CD4-positive, alpha-beta T cell (primary cell): ENCODE data around the gene SPATA31D3. TPM values are rescaled to one million over a fixed set of nuclear protein-coding genes. Genes with fewer than 3 reads are reported as not detected.

Source experiments
- ATAC-seq: fragments of 200-7000 bp; cut with Tn5 transposase; one replicate; pipeline ENCODE4 v1.10.0; 2022; ENCODE audit warnings: mild to moderate bottlenecking; ENCODE audit not compliant: poor library complexity
- CTCF ChIA-PET: fragments of 350-600 bp; sonication (Branson Sonifier 250); formaldehyde crosslinking; loops from one replicate; lab custom pipeline; 2021; ENCODE audit warnings: antibody characterized with exemption, inconsistent platforms; lab: Charles Lee
- POLR2A ChIA-PET: fragments of 350-600 bp; sonication (Branson Sonifier 250); formaldehyde crosslinking; loops from one replicate; lab custom pipeline; 2021; ENCODE audit warnings: antibody characterized with exemption, inconsistent platforms; lab: Charles Lee
- DNase-seq, 14 experiments: peaks; one replicate each; pipeline ENCODE4 v3.0.0-alpha.2; 2013 to 2020; ENCODE audit warnings: mixed read lengths in 2 of 14
- H3K27ac ChIP-seq, 2 donors: one replicate each; pipeline versions ENCODE4 v1.5.1 to v1.7.0; 2013; ENCODE audit warnings: low read length in 2 of 2, low read depth in 1 of 2, mild to moderate bottlenecking in 1 of 2
- H3K27me3 ChIP-seq, 2 experiments: 1 replicate in 1 of 2; 2 replicates in 1 of 2; pipeline versions ENCODE4 v1.6.1 to v1.7.0; 2013; ENCODE audit warnings: low read length in 2 of 2, control low read depth in 1 of 2, mild to moderate bottlenecking in 1 of 2, moderate library complexity in 1 of 2; ENCODE audit not compliant: insufficient read depth in 2 of 2, control insufficient read depth in 1 of 2
- H3K36me3 ChIP-seq: one replicate; pipeline ENCODE4 v1.6.1; 2013; ENCODE audit warnings: low read length, control low read depth; ENCODE audit not compliant: insufficient read depth
- H3K4me1 ChIP-seq: one replicate; pipeline ENCODE4 v1.6.1; 2013; ENCODE audit warnings: low read length, control low read depth; ENCODE audit not compliant: insufficient read depth
- H3K4me3 ChIP-seq: one replicate; pipeline ENCODE4 v1.5.1; 2013; ENCODE audit warnings: mild to moderate bottlenecking, low read length, moderate library complexity
- H3K9me3 ChIP-seq, 2 experiments: 1 replicate in 1 of 2; 2 replicates in 1 of 2; pipeline versions ENCODE4 v1.6.1 to v1.7.0; 2013; ENCODE audit warnings: low read length in 2 of 2, mild to moderate bottlenecking in 2 of 2, control low read depth in 1 of 2, moderate library complexity in 1 of 2; ENCODE audit not compliant: control insufficient read depth in 1 of 2, insufficient read depth in 1 of 2
- H3K27ac Mint-ChIP-seq: one replicate; pipeline ENCODE4 v1.8.0; 2020; ENCODE audit warnings: mixed read lengths
- H3K27me3 Mint-ChIP-seq: one replicate; pipeline ENCODE4 v1.8.0; 2021; ENCODE audit warnings: mixed read lengths
- H3K36me3 Mint-ChIP-seq: one replicate; pipeline ENCODE4 v1.8.0; 2021; ENCODE audit warnings: low read depth, mixed read lengths
- H3K4me1 Mint-ChIP-seq: one replicate; pipeline ENCODE4 v1.8.0; 2021; ENCODE audit warnings: low read depth, mixed read lengths
- H3K4me3 Mint-ChIP-seq: one replicate; pipeline ENCODE4 v1.8.0; 2020; ENCODE audit warnings: mild to moderate bottlenecking, mixed read lengths
- H3K9me3 Mint-ChIP-seq: one replicate; pipeline ENCODE4 v1.8.0; 2020; ENCODE audit warnings: mixed read lengths
- CTCF ChIP-seq: fragments of 200-600 bp; IDR thresholded peaks from one replicate; pipeline ENCODE4 v1.8.0; 2022; ENCODE audit warnings: antibody characterized with exemption, mild to moderate bottlenecking
- intact Hi-C, 2 experiments: fragments of 100-400 bp; cut with DNase I in 1 of 2; cut with micrococcal nuclease in 1 of 2; formaldehyde crosslinking; loops; one replicate each; pipeline versions ENCODE4 v1.15.1 to v1.9.0; 2023 to 2025; cut with DNase I, micrococcal nuclease
- total RNA-seq, 174 experiments: library from RNA in 2 of 174; stranded (reverse) in 2 of 174; gene quantifications; one replicate each; pipeline ENCODE4 v1.2.3 and lab custom pipeline; 2021 to 2026

SPATA31D3 gene
- total RNA-seq, 2 experiments from 2014 or later, result not detected

GRCh38 chr9:81976351-81976750 is 33.1 kb downstream of the SPATA31D3 start:
- no peak overlapping the region for H3K27ac Mint-ChIP-seq

GRCh38 chr9:81979196-81979595 is 35.9 kb downstream of the SPATA31D3 start:
- H3K9me3 ChIP-seq, result peaks cover 0 to 16% of the 10 kb centered on the region in 2 experiments
- no peak for ATAC-seq

More at GRCh38 chr9:81976351-81976750, 33.1 kb downstream of the SPATA31D3 start:
- no peak for DNase-seq
- no peaks in the 10 kb centered on the region for H3K36me3 Mint-ChIP-seq
- Histone ChIP-seq H3K27me3 (no peaks in the 10 kb centered on the region), H3K4me1 (no peaks in the 10 kb centered on the region), H3K27ac (no peak overlapping the region), H3K4me3 (no peak overlapping the region), H3K36me3 (no peaks in the 10 kb centered on the region), H3K9me3 (peaks cover 0 to 20% of the 10 kb centered on the region in 2 experiments)
- no peaks in the 10 kb centered on the region for H3K4me1 Mint-ChIP-seq
- TF ChIP-seq CTCF, result no peak
- ChIA-PET POLR2A (no interaction called here), CTCF (no interaction called here)
- no peak for ATAC-seq
- peaks cover 3% of the 10 kb centered on the region for H3K9me3 Mint-ChIP-seq
- H3K27me3 Mint-ChIP-seq, result no peaks in the 10 kb centered on the region
- intact Hi-C loops, result no loop called here
- no peak overlapping the region for H3K4me3 Mint-ChIP-seq

GRCh38 chr9:81980568-81980967 is 37.3 kb downstream of the SPATA31D3 start:
- H3K27me3 Mint-ChIP-seq, result no peaks in the 10 kb centered on the region

More at GRCh38 chr9:81979196-81979595, 35.9 kb downstream of the SPATA31D3 start:
- no peak for TF ChIP-seq CTCF
- CTCF ChIA-PET, result no interaction called here
- no peak overlapping the region for H3K4me3 ChIP-seq
- no peaks in the 10 kb centered on the region for H3K4me1 ChIP-seq
- H3K27ac Mint-ChIP-seq, result no peak overlapping the region
- H3K36me3 Mint-ChIP-seq, result no peaks in the 10 kb centered on the region
- no peak overlapping the region for H3K4me3 Mint-ChIP-seq
- POLR2A ChIA-PET, result no interaction called here
- intact Hi-C loops, result no loop called here
- no peaks in the 10 kb centered on the region for H3K36me3 ChIP-seq
- H3K27me3 Mint-ChIP-seq, result no peaks in the 10 kb centered on the region
- peaks cover 3% of the 10 kb centered on the region for H3K9me3 Mint-ChIP-seq
- no peak for DNase-seq
- H3K4me1 Mint-ChIP-seq, result no peaks in the 10 kb centered on the region
- H3K27ac ChIP-seq, result no peak overlapping the region
- no peaks in the 10 kb centered on the region for H3K27me3 ChIP-seq

More at GRCh38 chr9:81980568-81980967, 37.3 kb downstream of the SPATA31D3 start:
- no peaks in the 10 kb centered on the region for H3K4me1 Mint-ChIP-seq
- no peak overlapping the region for H3K4me3 Mint-ChIP-seq
- POLR2A ChIA-PET, result no interaction called here
- Histone ChIP-seq H3K4me1 (no peaks in the 10 kb centered on the region), H3K36me3 (no peaks in the 10 kb centered on the region), H3K27me3 (no peaks in the 10 kb centered on the region), H3K9me3 (peaks cover 0 to 16% of the 10 kb centered on the region in 2 experiments), H3K4me3 (no peak overlapping the region), H3K27ac (no peak overlapping the region)
- H3K36me3 Mint-ChIP-seq, result no peaks in the 10 kb centered on the region
- DNase-seq (no peak), ATAC-seq (no peak)
- intact Hi-C loops, result no loop called here
- H3K9me3 Mint-ChIP-seq, result peaks cover 3% of the 10 kb centered on the region
- no peak overlapping the region for H3K27ac Mint-ChIP-seq
- no peak for TF ChIP-seq CTCF
- CTCF ChIA-PET, result no interaction called here
